Measurements from ENCODE around the gene DOK3. TPM values are rescaled to one million over a fixed set of nuclear protein-coding genes. Genes with fewer than 3 reads are reported as not detected.

The DOK3 gene
- total RNA-seq, 3 donors from 2014 or later: 1.6 to 7.2 (median 6.6) TPM

GRCh38 chr5:177527595-177527994, 18.0 kb upstream of the DOK3 start:
- TF ChIP-seq CTCF (IDR thresholded peaks at IDR 0.05): no peak
- no peak for TF ChIP-seq POLR2A (IDR thresholded peaks at IDR 0.05)
- TF ChIP-seq POLR2AphosphoS5 (IDR thresholded peaks at IDR 0.05): no peak
- Histone ChIP-seq H3K4me1 (no peaks in the 10 kb centered on the region), H3K4me3 (no peak overlapping the region), H3K27ac (no peak overlapping the region), H3K36me3 (no peaks in the 10 kb centered on the region), H3K9me3 (no peaks in the 10 kb centered on the region), H3K27me3 (no peaks in the 10 kb centered on the region)
- DNase-seq (ENCODE audit: low spot score in 2 of 2): peak in 1 of 2 donors; percentile 27
- intact Hi-C loops (cut with DNase I; ENCODE audit: low total_unique reads): no loop called here

GRCh38 chr5:177526791-177527190, 17.2 kb upstream of the DOK3 start:
- Histone ChIP-seq H3K4me3 (no peak overlapping the region), H3K27ac (no peak overlapping the region), H3K27me3 (no peaks in the 10 kb centered on the region), H3K9me3 (no peaks in the 10 kb centered on the region), H3K4me1 (no peaks in the 10 kb centered on the region), H3K36me3 (no peaks in the 10 kb centered on the region)
- intact Hi-C loops (cut with DNase I; ENCODE audit: low total_unique reads): no loop called here
- DNase-seq (ENCODE audit: low spot score in 2 of 2): peak in 1 of 2 donors; percentile 0
- no peak for TF ChIP-seq CTCF (IDR thresholded peaks at IDR 0.05)
- TF ChIP-seq POLR2AphosphoS5 (IDR thresholded peaks at IDR 0.05): no peak
- no peak for TF ChIP-seq POLR2A (IDR thresholded peaks at IDR 0.05)

GRCh38 chr5:177526191-177526590, 16.6 kb upstream of the DOK3 start:
- Histone ChIP-seq H3K9me3 (no peaks in the 10 kb centered on the region), H3K27me3 (no peaks in the 10 kb centered on the region)
- intact Hi-C loops (cut with DNase I; ENCODE audit: low total_unique reads): no loop called here

GRCh38 chr5:177524941-177525655, 15.5 kb upstream of the DOK3 start:
- Histone ChIP-seq H3K4me1 (no peaks in the 10 kb centered on the region), H3K9me3 (no peaks in the 10 kb centered on the region), H3K27me3 (no peaks in the 10 kb centered on the region), H3K27ac (peak overlapping the region in 1 of 2 donors; percentile 12), H3K36me3 (no peaks in the 10 kb centered on the region), H3K4me3 (no peak overlapping the region)
- TF ChIP-seq POLR2A (IDR thresholded peaks at IDR 0.05) (no peak), POLR2AphosphoS5 (IDR thresholded peaks at IDR 0.05) (no peak), CTCF (IDR thresholded peaks at IDR 0.05) (no peak)
- intact Hi-C loops (cut with DNase I; ENCODE audit: low total_unique reads): no loop called here
- no peak for DNase-seq (ENCODE audit: low spot score in 2 of 2)

More at GRCh38 chr5:177526191-177526590, 16.6 kb upstream of the DOK3 start:
- no peaks in the 10 kb centered on the region for H3K4me1 ChIP-seq
- no peak for TF ChIP-seq CTCF (IDR thresholded peaks at IDR 0.05)
- no peak for TF ChIP-seq POLR2AphosphoS5 (IDR thresholded peaks at IDR 0.05)
- no peak overlapping the region for H3K4me3 ChIP-seq
- H3K36me3 ChIP-seq: no peaks in the 10 kb centered on the region
- DNase-seq (ENCODE audit: low spot score in 2 of 2): no peak
- no peak overlapping the region for H3K27ac ChIP-seq

GRCh38 chr5:177524539-177524900, 14.9 kb upstream of the DOK3 start:
- no peaks in the 10 kb centered on the region for H3K4me1 ChIP-seq
- H3K27me3 ChIP-seq: no peaks in the 10 kb centered on the region
- no peak overlapping the region for H3K4me3 ChIP-seq
- H3K27ac ChIP-seq: peak overlapping the region in 1 of 2 donors; percentile 12
- intact Hi-C loops (cut with DNase I; ENCODE audit: low total_unique reads): no loop called here
- no peaks in the 10 kb centered on the region for H3K9me3 ChIP-seq
- H3K36me3 ChIP-seq: no peaks in the 10 kb centered on the region
- DNase-seq (ENCODE audit: low spot score in 2 of 2): no peak
- TF ChIP-seq POLR2A (IDR thresholded peaks at IDR 0.05) (no peak), POLR2AphosphoS5 (IDR thresholded peaks at IDR 0.05) (no peak), CTCF (IDR thresholded peaks at IDR 0.05) (no peak)
